Erythroblast (primary cell): ENCODE data around the gene GARNL3.

Experiments
- GATA1 ChIP-seq: IDR thresholded peaks from 2 replicates; pipeline ENCODE4 v1.6.1; 2011; ENCODE audit warnings: low read depth, mild to moderate bottlenecking, control low read depth, low read length, moderate library complexity
- POLR2A ChIP-seq: IDR thresholded peaks from 2 replicates; pipeline ENCODE4 v1.6.1; 2011; ENCODE audit warnings: mild to moderate bottlenecking, low read length

DNA sequence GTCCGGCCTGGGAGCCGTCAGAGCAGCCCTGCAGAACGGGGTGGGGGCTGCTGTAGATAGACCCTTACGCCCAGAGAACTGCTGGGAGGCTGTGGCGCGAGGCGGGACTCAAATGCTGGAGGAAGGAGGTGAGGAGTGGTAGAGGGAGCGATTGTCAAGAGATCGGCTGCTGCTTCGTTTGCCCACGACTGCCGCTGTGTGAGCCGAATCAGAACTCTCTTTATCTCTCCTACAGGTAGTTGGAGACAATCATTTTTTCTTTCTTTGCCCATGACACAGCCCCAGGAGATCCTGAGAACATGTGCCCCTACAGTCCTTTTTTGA, 160.1 kb downstream of the GARNL3 start:
- no peak for TF ChIP-seq POLR2A
- TF ChIP-seq GATA1 = no peak
